Inflammatory macrophage treated with lipopolysaccharide for 4 hours (primary cell): ENCODE data around the gene PICALM.

ENCODE experiments used
- DNase-seq: peaks from one replicate; pipeline ENCODE4 v3.0.0-alpha.2; 2020

The PICALM gene

GRCh38 chr11:86072211-86072610, 3.3 kb upstream of the PICALM start:
- DNase-seq = no peak

DNA sequence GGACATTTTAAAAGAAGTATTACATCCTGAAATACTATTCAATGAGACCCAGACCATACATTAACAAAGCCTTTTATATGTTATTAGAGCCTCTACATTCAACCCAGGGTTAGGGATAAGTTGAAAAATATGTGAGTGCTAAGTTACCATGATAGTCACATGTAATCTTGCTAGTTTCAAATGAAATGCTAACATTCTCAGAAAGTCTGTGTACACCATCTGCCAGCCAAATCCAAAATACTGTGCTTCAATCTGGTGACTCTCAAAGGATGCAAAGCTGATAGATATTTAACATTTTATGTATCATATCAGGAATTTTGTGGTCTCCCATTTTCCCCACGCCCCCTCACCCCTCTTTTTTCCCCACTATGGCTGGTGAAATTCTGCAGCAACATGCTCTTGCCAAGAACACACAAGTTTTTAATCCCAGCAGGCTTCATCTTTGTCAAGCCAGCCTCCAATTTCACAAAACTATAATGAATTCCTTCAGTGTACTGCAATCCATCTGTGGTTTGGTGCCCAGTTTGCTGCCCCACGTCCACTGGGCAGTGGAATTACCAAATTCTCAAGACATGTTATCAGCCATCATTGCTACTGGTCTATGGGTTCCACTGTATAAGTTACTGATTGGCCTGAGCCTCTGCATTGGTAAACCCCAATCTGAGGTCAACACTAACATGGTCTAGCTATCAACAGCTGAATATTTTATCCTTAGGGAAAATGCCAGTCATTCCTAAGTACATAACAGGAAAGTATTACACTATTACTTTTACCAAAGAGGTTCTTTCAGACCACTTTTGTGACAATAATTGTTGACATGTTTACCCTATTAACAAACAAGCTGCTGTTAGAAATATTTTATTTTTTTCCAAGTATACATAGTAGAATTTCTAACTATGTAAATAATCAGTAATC, 1.5 kb upstream of the PICALM start:
- DNase-seq = no peak

DNA sequence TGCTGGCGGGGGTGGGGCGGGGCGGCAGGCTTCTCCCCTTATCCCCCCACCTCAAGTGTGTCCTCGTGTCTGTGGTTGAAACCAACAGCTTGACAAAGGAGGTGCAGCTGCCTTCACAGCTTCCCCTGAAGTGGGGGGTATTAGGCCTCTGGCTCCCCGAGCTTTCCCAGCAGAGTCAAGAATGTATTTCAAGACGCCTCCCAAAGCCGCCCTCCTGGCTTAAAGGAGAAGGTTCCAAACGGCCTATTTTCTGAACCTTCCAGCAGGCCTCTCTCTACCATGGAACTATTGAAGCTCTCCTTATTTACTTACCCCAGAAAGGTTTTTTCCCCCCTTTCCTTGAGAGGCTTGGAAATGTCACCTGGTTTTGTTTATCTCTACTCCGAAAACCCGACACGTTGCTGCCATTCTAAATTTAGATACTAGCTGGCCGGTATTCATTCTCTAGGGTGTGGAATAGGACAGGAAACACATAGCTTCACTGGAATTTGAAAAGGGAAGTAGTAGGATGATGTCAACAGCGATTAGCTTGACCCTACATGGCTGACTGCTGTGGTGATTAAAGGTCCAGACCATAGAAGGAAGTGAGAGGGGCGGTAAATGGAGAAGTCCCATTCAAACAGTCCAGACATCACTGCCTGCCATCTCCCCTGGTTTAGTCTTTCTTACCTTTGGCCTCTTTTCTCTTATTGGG, 671 bp upstream of the PICALM start:
- peak; percentile 98 for DNase-seq

GRCh38 chr11:86068138-86068871, 579 bp downstream of the PICALM start:
- peak; percentile 45 for DNase-seq

- no peak for DNase-seq
These were observed 1.1 kb downstream of the PICALM start for GRCh38 chr11:86067851-86068137.

DNA sequence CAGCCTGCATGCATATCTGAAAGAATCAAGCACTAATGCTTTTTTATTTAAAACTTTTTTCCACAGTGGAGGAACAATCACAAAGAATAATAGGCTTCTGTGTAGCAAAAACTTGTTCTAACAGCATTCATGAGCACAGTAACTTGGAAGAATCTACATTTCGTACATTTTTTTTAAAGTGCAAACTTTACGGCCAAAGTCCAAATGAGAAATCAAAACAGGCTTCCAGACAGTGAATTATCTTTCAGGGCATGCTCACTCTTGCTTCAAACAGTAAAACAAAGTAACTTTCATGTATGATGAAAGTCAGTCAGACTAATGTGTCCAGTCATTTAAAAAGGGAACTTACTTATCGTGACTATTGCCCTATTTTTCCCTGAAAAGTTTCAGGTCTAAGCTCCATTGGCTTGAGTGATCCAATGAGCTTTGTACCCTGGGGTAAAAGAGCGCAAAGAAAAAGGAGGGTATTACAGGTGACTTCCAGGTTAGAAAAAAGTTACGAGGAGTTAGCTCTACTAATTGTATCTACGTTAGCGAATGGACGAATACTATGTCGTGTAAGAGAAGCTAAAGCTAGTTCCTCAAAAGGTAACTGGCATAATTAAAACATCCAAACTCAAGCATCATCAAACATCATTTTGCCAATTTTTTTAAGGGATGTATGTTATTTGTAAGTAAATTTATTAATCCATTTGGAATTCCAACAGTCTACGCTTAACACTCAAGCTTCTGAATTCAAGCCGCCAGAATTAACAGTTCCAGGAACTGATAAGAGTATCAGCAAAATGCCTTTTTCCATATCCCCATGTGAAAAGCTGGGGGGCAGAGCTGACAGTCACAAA, 1.7 kb downstream of the PICALM start:
- DNase-seq = peak; percentile 90

DNA sequence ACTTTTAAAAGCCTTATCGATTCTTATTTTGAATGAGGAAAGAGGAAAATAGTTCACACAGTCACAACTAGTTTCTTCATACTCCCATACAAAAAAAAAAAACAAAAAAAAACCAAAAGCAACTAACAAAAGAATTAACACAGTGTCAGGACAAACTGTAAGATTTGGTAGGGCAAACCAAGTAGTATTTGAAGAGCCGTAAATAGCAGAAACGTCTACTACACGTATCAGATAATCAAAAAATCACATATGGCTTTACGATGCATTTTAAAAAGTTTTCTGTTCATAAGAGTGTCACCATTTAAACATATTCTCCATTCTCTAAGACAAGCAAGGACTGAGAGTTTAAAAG, 2.3 kb downstream of the PICALM start:
- no peak for DNase-seq

GRCh38 chr11:86066033-86066432, 2.9 kb downstream of the PICALM start:
- DNase-seq = no peak

DNA sequence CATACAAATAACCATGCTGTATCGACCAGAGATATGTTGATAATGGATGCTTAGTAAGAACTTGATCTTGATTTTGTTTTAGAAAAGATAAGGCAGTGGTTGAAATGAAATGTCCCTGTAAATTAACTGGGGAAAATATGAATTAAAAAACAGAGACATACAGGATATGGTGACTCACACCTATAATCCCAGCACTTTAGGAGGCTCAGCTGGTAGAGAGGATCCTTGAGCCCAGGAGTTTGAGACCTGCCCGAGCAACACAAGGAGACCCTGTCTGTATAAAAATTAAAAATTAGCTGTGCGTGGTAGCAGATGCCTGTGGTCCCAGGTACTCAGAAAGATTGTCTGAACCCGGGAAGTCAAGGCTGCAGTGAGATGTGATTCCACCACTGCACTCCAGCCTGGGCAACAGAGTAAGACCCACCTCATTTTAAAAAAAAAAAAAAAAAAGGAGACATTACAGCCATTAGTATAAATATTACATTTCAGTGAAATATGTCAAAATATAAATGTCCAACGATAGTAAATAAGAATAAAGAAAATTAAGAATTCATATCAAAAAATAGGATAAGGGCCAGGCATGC, 4.6 kb downstream of the PICALM start:
- DNase-seq = no peak

GRCh38 chr11:86063536-86063935, 5.3 kb downstream of the PICALM start:
- DNase-seq = peak; percentile 67

GRCh38 chr11:86062719-86063118, 6.2 kb downstream of the PICALM start:
- DNase-seq = peak; percentile 36

DNA sequence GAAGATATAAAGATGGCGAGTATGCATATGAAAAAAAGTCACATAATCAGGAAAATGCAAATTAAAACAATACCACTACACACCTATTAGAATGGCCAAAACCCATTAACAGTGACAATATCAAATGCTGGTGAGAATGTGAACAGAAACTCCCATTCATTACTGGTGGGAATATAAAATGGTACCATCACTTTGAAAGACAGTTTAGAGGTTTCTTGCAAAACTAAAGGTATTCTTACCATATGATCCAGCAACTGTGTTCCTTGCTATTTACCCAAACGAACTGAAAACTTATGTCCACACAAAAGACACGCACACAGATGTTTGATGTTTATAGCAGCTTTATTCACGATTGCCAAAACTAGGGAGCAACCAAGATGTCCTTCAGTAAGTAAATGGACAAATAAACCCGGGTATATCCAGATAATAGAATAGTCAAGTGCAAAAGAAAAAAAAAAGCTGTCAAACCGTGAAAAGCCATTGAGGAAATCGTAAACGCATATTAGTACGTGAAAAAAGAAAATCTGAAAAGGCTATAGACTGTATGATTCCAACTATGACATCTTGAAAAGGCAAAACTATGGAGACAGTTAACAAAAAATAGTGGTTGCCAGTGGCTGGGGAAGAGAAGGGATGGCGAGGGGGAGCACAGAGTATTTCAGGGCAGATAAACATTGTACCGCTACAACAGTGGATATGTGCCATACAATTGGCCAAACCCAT, 7.2 kb downstream of the PICALM start:
- no peak for DNase-seq

GRCh38 chr11:86060544-86060943, 8.3 kb downstream of the PICALM start:
- no peak for DNase-seq

GRCh38 chr11:86058360-86058759, 10.5 kb downstream of the PICALM start:
- no peak for DNase-seq

DNA sequence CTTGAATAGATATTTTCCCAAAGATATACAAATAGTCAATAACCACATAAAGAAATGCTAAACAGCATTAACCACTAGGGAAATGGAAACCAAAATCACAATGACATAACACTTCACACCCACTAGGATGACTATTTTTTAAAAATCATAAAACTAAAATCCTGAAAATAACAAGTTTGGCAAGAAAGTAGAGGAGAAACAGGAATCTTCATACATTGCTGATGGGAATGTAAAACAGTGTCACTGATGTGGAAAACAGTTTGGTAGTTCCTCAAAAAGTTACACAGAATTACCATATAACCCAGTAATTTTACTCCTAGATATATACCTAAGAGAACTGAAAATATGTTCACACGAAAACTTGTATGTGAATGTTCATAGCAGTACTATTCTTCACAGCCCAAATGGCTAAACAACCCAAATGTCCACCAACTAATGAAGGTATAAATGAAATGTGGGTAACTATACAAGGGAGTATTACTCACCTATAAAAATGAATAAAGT, 12.5 kb downstream of the PICALM start:
- DNase-seq = peak; percentile 58

DNA sequence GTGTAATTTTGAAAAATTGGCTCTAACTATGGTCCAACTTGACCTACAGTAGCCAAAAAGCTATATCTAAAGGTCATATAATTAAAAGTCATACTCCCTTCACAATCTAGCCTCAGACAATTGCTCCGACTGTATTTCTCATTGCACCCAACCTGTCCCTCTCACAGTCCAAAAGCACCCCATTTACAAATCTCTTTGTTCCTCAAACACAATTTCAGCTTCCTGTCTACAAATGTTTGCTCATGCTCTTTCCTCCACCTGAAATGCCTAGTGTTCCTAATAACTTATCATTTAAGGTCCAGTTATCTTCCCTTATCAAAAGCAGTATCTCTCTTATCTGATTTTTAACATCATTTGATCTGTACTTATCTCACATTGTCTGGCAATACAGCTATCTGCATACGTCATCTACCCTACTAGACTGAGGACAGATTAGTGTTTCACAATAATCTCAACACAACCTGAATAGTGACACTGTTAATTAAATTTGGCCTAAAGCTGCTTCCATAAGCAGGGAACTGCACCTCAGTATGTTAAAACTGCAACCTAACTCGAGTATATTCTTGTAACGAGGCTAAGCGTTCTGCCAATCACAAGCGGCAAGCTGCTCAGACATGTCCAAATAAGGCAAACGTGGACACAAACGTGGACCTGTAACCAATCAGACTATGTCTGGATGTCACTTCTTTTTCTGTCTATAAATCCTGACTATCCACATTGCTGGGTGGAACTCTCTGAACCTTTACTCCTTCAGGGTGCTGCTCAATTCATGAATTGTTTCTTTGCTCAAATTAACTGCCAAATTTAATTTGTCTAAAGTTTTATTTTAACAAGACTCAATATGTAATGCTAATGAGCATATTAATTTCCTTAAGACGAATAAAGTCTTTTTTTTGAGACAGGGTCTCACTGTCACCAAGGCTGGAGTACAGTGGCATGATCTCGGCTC, 15.9 kb downstream of the PICALM start:
- no peak for DNase-seq

- no peak for DNase-seq
These were observed 18.6 kb downstream of the PICALM start for GRCh38 chr11:86050196-86050709.

DNA sequence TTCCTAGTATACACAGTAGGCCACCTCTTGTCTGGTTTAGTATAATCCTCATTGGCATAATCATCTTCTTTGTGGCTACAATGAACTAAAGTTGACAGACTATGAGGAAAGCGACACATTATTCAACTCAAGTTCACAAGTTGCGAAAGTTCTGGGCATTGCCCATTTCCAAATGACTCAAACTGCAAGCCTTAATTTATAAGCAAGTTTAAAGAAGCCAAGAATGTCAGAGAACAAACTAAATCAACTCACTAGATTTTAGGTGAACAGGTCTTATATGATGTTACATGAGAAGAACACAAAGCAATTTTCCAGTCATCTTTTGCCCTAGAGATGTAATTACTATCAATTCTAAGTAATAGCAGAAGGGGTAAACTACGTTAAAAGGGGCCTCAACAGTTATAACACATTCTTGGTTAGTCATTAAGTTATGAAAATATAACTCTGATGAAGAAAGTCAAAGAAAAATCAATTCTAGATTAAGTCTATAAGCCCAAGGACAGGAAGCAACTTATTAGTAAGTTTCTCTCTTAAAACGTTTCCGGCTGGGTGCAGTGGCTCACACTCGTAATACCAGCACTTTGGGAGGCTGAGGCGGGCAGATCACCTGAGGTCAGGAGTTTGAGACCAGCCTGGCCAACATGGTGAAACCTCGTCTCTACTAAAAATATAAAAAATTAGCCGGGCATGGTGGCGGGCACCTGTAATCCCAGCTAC, 21.5 kb downstream of the PICALM start:
- DNase-seq = peak; percentile 95

GRCh38 chr11:86046116-86046515, 22.8 kb downstream of the PICALM start:
- peak; percentile 73 for DNase-seq
